GM12873 (cell line): ENCODE results near the gene CYBA.

Experiments used
- CTCF ChIP-seq: IDR thresholded peaks from 2 replicates; pipeline ENCODE4 v1.5.1; 2012; ENCODE audit warnings: low read depth, mild to moderate bottlenecking, moderate library complexity, low read length, control low read depth; ENCODE audit not compliant: insufficient read depth; ENCODE audit errors: missing control alignments

Gene CYBA

GRCh38 chr16:88608076-88608475 is 42.8 kb downstream of the CYBA start:
- no peak for TF ChIP-seq CTCF

GRCh38 chr16:88606148-88606757 is 44.6 kb downstream of the CYBA start:
- TF ChIP-seq CTCF = no peak

- TF ChIP-seq CTCF = no peak
These were observed 45.4 kb downstream of the CYBA start for GRCh38 chr16:88605186-88606147.

- TF ChIP-seq CTCF = no peak
These were observed 48.8 kb downstream of the CYBA start for GRCh38 chr16:88602091-88602490.

- no peak for TF ChIP-seq CTCF
These were observed 49.4 kb downstream of the CYBA start for GRCh38 chr16:88601313-88602036.

- no peak for TF ChIP-seq CTCF
These were observed 50.3 kb downstream of the CYBA start for GRCh38 chr16:88600539-88600896.
